NCI-H345 treated with DMSO at 0.1 percent for 48 hours (cell line): ENCODE data around the gene PARM1.

Source experiments
- DNase-seq: peaks from one replicate; lab custom pipeline; 2025; ENCODE audit not compliant: unreplicated experiment; lab: John Stamatoyannopoulos, UW

Gene PARM1

GRCh38 chr4:74942251-74942917, 9.5 kb downstream of the PARM1 start:
- no peak for DNase-seq

- DNase-seq: no peak
These were observed 10.0 kb downstream of the PARM1 start for GRCh38 chr4:74942918-74943253.

GRCh38 chr4:74944354-74944793, 11.5 kb downstream of the PARM1 start:
- DNase-seq: no peak

GRCh38 chr4:74946196-74946595, 13.3 kb downstream of the PARM1 start:
- DNase-seq: no peak

- DNase-seq: no peak
These were observed 14.9 kb downstream of the PARM1 start for GRCh38 chr4:74947798-74948197.

GRCh38 chr4:74948236-74948635, 15.3 kb downstream of the PARM1 start:
- no peak for DNase-seq

GRCh38 chr4:74950200-74950599, 17.3 kb downstream of the PARM1 start:
- DNase-seq: no peak

GRCh38 chr4:74950882-74951281, 18.0 kb downstream of the PARM1 start:
- no peak for DNase-seq

- no peak for DNase-seq
These were observed 20.7 kb downstream of the PARM1 start for GRCh38 chr4:74953647-74954046.

GRCh38 chr4:74958881-74959280, 26.0 kb downstream of the PARM1 start:
- DNase-seq: no peak

GRCh38 chr4:74961230-74961629, 28.3 kb downstream of the PARM1 start:
- no peak for DNase-seq

- DNase-seq: no peak
These were observed 29.7 kb downstream of the PARM1 start for GRCh38 chr4:74962584-74962983.

GRCh38 chr4:74964311-74964710, 31.4 kb downstream of the PARM1 start:
- DNase-seq: no peak

- DNase-seq: no peak
These were observed 34.4 kb downstream of the PARM1 start for GRCh38 chr4:74967324-74967723.

GRCh38 chr4:74968456-74969164, 35.7 kb downstream of the PARM1 start:
- DNase-seq: no peak

GRCh38 chr4:74969507-74970474, 36.9 kb downstream of the PARM1 start:
- no peak for DNase-seq

- DNase-seq: no peak
These were observed 37.7 kb downstream of the PARM1 start for GRCh38 chr4:74970577-74970976.

GRCh38 chr4:74971862-74972261, 38.9 kb downstream of the PARM1 start:
- DNase-seq: no peak

- DNase-seq: no peak
These were observed 42.2 kb downstream of the PARM1 start for GRCh38 chr4:74975082-74975481.

- DNase-seq: no peak
These were observed 43.2 kb downstream of the PARM1 start for GRCh38 chr4:74975848-74976824.
